GM18511 (cell line): ENCODE data around the gene MAX.

ENCODE experiments used
- ATAC-seq: cut with Tn5 transposase; IDR thresholded peaks from one replicate; pipeline ENCODE4 v1.9.1; 2021; ENCODE audit warnings: mild to moderate bottlenecking, moderate library complexity; ENCODE audit not compliant: unreplicated experiment

The MAX gene

GRCh38 chr14:65102441-65103149 is at the start of gene MAX:
Gene MAX (minus strand): TSS chr14:65102517. CDS start chr14:65102339, 178 bp downstream.
- ATAC-seq = peak; percentile 87

DNA sequence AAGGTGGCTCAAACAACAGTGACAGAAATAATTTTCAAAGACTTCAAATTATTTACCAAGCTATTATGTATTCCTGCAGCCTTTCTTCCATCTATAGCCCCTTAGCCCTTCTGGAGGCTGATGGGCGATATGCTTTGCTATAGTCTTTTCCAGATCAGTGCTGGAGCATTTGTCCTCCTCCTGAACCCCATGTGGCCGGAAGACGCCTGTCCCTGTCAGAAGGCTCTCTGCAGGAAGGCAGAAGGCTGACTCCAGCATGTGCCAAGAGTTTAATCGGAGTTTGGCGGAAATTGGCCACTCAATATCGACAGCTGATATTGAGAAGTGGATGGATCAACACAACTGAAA is 49.3 kb upstream of the MAX start:
- ATAC-seq = no peak

DNA sequence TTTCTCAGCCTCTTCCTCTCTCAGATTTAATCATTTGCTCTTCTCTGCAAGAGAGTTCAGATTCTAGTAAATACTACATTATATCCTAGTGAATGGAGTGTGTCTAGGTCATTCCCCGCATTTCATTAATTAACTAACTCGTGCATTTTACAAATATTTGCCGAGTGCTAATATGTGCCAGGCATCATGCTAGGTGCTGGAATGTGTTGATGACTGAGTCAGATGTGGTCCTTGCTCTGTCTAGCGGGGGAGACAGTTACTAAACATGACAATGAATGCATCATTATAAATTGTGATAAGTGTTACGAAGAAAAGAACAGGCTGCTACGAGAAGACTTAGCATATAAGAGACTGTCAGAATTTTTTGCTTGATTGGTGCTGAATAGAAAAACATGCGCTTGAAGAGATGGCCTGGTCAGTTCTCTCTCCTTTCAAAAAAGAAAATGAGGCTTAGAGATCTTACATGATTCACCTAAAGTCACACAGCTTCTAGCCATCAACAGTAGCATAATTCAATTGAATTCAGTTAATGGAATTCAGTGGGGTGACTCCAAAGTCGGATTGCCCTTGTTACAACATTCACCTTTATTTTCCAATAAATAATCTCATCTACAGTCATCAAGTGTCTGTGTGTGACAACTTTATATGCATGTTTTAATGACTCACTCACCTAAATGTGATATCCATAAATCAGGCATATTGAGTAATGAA is 48.7 kb upstream of the MAX start:
- no peak for ATAC-seq

DNA sequence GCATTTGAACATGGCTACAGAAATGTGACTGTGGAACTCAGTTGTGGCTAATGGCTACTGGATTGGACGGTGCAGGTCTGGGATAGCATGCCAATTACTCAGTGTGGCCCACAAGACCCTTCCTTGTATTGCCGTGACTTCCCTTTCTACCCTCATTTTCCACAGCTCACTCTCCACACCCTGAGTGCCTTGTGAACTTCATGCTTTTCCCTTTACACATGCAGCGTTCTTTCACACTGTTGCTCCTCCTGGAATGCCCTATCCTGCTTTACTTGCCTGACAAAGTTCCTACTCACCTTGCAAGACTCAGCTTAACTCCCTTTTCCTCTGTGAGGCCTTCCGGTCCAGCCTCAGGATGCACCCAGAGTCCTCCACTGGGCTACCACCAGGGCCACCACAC is 46.8 kb upstream of the MAX start:
- no peak for ATAC-seq

GRCh38 chr14:65144170-65144569 is 41.9 kb upstream of the MAX start:
- no peak for ATAC-seq

- ATAC-seq = no peak
Observed at GRCh38 chr14:65142914-65143625, 40.8 kb upstream of the MAX start.

GRCh38 chr14:65142429-65142828 is 40.1 kb upstream of the MAX start:
- no peak for ATAC-seq

DNA sequence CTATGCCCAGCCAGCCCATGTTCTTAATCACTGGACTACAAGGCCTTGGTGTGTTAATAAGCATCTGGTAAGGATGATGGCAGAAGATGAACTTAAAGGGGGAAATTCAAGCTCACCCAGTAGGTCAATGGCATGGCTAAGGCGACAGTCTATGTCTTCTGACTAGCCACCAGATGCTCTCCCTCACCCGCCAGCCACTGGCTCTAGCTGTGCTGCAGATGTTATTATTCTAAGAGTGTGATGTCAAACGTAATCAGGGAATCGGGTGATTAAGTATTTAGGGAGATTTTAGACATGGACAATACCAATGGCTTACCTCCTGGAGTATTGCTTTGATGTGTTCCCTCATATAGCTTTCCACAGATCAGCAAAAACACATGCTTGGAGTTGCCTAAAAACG is 39.2 kb upstream of the MAX start:
- ATAC-seq = no peak

DNA sequence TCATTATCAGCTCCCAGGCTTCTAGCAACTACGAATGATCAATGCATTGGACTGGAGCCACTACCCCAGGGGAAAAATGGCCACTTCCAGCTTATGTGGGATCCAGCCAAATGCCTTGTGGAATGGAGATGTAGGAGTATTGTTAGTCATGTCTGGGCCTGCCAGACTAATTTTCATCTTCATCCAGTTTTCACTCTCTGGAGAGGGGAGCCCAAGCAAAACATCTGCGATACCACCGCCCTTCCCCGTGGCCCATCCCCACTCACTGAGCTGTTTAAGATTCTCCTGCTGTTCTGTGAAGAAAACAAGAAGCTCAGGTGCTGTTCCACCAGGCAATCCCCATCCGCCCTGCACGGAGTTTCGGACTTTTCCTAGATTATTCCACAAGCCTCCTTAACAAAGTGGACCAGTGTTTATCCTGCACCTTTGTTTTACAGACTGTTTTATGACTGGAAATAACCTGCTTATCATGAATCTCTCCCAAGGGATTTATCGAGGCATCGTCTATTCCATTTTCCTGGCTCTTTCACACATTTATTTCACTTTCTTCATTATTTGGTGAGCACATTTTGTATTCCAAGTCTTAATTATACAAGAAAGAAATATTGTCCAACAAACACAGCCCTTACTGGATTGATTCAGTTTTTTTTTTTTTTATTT is 35.5 kb upstream of the MAX start:
- ATAC-seq = no peak

DNA sequence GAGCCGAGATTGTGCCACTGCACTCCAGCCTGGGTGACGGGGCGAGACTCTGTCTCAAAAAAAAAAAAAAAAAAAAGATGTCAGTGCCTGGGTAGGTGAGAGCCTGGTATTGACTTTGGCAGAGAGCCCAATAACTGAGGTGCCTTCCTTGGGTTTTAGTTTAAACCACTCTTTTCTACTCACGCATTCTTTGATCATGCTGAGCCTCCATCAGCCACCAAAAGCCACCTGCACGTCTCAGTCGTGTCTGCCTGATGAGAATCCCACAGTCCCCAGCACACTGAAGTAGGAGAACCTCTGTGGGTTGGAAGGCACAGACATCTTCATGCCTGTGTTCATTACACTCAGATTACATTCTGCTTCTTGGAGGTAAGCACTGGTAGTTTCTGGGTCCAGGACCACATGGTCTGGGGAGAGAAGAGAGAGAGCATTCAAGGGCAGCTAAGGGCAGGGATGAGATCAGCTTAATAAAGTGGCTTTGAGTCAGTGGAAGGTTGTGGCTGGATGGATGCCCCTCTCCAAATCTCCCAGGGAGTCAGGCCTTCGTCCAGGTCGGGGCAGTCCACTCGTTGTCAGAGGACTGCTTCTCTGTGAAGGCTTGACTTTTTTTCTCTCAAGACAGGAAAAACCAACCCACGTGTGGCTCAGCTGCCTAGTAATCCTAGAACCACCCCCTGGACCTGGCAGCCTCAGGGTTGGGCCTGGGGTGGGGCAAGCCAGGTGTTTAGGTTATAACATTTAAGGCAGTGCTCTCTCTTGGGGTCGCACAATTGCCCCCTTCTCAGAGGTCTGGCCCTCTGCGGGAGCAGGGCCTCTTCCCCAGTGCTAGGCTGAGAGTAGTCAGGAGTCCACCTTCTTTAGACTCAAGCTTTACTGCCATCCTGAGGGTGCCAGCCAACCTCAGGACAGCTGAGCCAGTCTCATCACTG is 32.6 kb upstream of the MAX start:
- ATAC-seq = no peak

DNA sequence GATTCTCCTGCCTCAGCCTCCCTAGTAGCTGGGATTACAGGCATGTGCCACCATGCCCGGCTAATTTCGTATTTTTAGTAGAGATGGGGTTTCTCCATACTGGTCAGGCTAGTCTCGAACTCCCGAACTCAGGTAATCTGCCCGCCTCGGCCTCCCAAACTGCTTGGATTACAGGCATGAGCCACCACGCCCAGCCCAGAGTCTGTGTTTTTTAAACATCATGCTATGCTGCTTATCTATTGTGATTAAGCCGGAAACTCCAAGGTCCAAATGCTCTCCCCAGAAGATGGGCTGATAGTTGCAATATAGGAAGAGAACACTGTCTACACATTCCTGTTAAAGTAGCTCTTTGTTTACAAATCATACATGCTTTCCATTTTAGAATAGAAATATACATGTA is 30.5 kb upstream of the MAX start:
- no peak for ATAC-seq

- no peak for ATAC-seq
Observed at GRCh38 chr14:65131301-65131701, 29.0 kb upstream of the MAX start.

DNA sequence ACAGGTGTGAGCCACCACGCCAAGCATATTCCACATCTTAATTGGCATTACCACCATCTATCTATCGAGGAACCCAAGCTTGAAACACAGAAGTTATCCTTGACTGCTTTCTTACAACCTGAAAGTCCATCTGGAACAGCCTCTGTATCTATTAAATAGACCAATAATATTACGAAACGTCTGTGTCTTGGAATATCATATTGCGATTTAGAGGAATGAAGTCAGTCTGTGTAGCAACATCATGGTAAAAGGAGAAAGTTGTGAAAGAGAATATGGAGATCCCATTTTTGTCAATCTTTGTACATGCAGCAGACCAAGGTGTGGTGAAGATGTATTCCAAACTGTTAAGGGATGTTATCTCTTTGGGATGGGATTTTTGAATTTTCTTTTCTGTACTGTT is 25.8 kb upstream of the MAX start:
- ATAC-seq = no peak

DNA sequence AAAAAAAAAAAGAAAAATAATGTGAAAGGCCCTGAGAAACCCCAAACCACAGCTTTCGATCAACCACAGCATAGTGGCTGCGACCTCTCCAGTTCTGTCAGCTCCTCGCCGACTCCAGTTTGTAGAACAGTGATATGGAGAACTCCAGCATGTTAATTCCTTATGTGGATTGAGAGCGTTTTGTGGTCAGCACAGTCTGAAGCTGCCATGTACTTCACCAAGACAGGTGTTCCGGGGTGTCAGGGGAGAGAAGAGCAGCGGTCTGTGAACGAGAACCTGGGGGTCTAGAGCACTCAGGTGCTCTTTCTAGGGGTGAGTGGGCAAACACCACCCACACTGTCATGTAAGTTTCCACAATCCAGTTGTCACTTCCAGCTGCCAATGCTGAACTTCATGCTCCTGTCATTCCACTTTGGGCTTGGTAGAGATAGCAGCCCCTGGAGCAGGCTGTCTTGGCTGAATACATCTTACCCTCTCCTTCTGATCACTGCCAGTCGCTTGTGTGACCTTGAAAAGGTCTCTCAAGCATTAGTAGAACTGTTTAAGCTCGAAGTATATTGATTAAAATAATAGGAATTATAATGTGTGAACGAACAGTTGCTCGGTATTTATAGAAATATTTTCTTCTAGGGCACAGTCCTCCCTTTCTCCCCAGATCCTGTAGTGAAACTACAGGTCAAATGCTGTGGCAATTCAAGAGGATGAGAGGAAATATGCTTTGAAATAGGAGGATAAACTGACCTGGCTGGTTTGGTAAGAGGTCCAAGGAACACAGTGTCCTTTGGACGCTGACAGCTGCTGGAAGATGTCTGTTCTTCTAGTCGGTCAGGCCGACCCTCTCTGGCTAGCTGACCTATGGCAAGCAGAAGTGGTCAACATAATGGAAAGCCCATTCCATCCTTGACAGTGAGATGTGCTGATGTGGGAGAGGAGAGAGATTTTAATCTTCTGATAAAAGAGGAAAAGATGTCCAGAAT is 15.7 kb upstream of the MAX start:
- no peak for ATAC-seq

DNA sequence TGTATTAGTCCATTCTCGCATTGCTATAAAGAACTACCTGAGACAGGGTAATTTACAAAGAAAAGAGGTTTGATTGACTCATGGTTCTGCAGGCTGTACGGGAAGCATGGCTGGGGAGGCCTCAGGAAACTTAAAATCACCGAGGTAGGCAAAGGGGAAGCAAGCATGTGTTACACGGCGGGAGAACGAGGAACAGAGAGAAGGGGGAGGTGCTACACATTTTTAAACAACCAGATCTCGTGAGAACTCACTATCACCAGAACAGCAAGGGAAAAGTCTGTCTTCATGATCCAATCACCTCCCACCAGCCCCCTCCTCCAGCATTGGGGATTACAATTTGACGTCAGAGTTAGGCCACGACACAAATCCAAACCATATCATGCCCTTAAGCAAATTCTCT is 13.3 kb upstream of the MAX start:
- no peak for ATAC-seq

DNA sequence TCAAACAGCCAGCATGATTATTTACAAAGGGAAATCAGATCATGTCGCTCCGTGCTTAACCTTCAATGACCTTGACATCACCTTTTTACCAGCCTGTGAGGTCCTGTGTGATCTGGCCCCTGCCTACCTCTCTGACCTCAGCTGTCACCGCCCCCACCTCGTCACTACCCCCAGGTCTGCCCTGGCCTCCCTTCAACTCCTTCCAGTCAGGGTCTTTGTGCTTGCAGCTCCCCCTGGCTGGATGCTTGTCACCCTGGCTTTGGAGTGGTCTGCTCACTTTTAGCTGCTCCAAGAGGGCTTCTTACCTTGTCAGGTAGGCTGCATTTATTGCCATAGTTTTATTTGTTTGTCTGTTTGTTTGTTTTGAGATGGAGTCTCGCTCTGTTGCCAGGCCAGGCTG is 8.2 kb upstream of the MAX start:
- ATAC-seq = no peak

GRCh38 chr14:65109357-65109756 is 7.0 kb upstream of the MAX start:
- ATAC-seq = no peak

DNA sequence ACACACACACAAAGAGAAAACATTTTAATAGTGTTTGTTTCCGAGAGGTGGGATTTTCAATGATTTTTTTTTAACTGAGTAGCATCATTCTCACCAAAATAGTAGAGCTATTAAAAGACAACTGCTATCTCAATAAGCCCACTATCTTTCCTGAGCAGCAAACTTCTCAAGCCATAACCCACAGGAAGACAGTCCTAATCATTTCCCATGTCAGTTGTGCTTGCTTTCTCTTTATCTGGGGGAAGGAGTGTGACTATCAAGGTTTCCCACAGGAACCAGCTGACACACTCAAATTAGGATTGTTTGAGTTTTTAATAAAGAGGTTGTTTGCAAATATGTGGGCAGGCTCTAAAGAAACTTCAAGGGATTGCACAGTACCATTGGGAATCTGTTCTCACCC is 4.9 kb upstream of the MAX start:
- no peak for ATAC-seq

DNA sequence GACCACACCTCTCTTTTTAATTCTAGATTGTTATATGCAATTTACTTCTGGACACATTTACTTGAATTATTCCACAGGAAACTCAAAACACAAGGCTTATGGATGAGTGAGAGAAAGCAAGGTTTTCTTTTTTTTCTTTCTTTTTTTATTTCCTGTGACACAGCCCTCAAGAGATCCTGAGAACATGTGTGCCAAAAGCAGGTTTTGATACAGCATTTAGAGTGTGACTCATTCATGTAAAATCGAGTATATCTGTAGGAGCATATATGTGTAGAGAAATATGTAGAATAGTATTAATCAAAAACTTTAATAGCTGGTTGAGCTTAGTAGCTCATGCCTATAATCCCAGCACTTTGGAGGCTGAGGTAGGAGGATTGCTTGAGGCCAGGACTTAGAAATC is 4.4 kb upstream of the MAX start:
- no peak for ATAC-seq
